Endothelial cell (in vitro differentiated cells): ENCODE results near the gene NCOA3. TPM values are rescaled to one million over a fixed set of nuclear protein-coding genes. Genes with fewer than 3 reads are reported as not detected.

Source experiments
- DNase-seq: peaks from one replicate; pipeline ENCODE4 v3.0.0; 2021; ENCODE audit warnings: low spot score
- H3K27ac Mint-ChIP-seq: one replicate; pipeline ENCODE4 v1.8.0; 2021; ENCODE audit warnings: mixed read lengths, inconsistent platforms; ENCODE audit not compliant: unreplicated experiment
- H3K27me3 Mint-ChIP-seq: one replicate; pipeline ENCODE4 v1.8.0; 2021; ENCODE audit warnings: mild to moderate bottlenecking, moderate library complexity, mixed read lengths, inconsistent platforms; ENCODE audit not compliant: unreplicated experiment
- H3K36me3 Mint-ChIP-seq: one replicate; pipeline ENCODE4 v1.8.0; 2021; ENCODE audit warnings: mild to moderate bottlenecking, low read depth, mixed read lengths, inconsistent platforms; ENCODE audit not compliant: unreplicated experiment
- H3K4me1 Mint-ChIP-seq: one replicate; pipeline ENCODE4 v1.8.0; 2021; ENCODE audit warnings: mild to moderate bottlenecking, mixed read lengths, inconsistent platforms; ENCODE audit not compliant: unreplicated experiment
- H3K4me3 Mint-ChIP-seq: one replicate; pipeline ENCODE4 v1.8.0; 2021; ENCODE audit warnings: mild to moderate bottlenecking, mixed read lengths, inconsistent platforms; ENCODE audit not compliant: unreplicated experiment
- H3K9me3 Mint-ChIP-seq: one replicate; pipeline ENCODE4 v1.8.0; 2021; ENCODE audit warnings: mixed read lengths, inconsistent platforms; ENCODE audit not compliant: unreplicated experiment
- total RNA-seq: library from RNA; stranded (reverse); fragmentation: NEBNext Ultra II Directional; extraction: Animal tissue kit (Norgen Biotek cat#: 25700); gene quantifications from one replicate; pipeline ENCODE4 v1.2.1, GENCODE V29; 2021; ENCODE audit not compliant: unreplicated experiment
- TF ChIP-seq, protein P1 (sequence below): fragments of 200-600 bp; sonication (generic); IDR thresholded peaks from one replicate; pipeline ENCODE4 v1.5.0; 2021; ENCODE audit warnings: antibody characterized with exemption; ENCODE audit not compliant: unreplicated experiment

Gene NCOA3
- total RNA-seq, 1 donor from 2014 or later = 54.8 TPM

DNA sequence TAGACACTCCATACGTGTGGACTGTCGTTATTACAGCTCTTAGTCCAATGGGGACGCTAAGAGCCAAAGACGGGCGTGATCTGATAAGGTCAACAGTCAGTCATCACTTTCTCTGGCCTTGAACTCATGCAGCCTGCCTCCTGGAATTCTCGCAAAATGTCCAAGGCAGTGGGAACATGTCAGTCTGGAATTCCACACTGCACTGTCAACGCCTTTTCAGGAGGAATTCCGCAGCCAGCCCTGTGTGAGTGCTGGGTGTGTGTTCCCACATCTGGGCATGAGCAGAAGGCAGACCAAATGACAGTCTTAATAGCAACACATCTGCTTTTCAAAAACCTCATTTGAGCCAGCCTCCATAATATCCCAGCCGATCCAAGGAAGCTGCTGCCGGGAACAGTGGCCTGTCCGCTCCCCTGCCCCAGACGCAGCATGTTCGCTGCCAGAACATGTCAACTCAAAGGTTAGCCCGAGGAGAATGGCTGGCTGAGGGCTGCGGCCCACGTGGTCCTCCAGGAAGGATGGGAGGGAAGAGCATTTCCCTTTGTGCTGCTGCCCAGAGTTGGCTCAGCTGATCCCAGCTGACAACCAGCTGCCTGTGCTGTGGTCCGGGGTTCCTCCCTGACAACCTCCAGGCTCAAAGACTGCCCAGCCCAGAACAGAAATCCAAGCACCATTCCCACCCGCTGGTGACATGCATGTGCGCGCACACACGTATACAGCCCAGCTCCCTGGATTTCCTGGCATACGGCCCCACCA lies 180.5 kb downstream of the NCOA3 start:
- H3K4me1 Mint-ChIP-seq = no peaks in the 10 kb centered on the region
- H3K36me3 Mint-ChIP-seq = peaks cover 11% of the 10 kb centered on the region
- no peaks in the 10 kb centered on the region for H3K9me3 Mint-ChIP-seq
- DNase-seq = no peak
- TF ChIP-seq, protein P1, sequence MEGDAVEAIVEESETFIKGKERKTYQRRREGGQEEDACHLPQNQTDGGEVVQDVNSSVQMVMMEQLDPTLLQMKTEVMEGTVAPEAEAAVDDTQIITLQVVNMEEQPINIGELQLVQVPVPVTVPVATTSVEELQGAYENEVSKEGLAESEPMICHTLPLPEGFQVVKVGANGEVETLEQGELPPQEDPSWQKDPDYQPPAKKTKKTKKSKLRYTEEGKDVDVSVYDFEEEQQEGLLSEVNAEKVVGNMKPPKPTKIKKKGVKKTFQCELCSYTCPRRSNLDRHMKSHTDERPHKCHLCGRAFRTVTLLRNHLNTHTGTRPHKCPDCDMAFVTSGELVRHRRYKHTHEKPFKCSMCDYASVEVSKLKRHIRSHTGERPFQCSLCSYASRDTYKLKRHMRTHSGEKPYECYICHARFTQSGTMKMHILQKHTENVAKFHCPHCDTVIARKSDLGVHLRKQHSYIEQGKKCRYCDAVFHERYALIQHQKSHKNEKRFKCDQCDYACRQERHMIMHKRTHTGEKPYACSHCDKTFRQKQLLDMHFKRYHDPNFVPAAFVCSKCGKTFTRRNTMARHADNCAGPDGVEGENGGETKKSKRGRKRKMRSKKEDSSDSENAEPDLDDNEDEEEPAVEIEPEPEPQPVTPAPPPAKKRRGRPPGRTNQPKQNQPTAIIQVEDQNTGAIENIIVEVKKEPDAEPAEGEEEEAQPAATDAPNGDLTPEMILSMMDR = no peak
- H3K4me3 Mint-ChIP-seq = no peak overlapping the region
- no peak overlapping the region for H3K27ac Mint-ChIP-seq
- peaks cover 3% of the 10 kb centered on the region for H3K27me3 Mint-ChIP-seq

DNA sequence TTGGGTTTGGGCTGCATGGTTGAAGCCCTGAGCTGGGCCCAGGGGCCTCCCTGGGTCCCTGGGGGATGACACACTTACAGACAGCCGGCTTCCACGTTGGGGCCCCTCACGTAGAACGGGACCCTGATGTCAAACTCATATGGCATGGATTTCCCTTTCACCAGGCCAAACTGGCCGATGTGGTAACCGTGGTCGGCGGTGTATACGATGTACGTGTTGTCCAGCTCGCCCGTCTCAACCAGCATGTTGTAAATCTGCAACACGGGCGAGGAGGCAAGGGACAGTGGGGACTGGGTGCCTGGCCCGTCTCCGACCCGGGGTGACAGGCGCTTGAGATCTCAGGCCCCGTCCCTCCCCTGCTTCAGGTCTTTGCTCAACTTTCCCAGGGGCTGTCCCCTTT lies 181.2 kb downstream of the NCOA3 start:
- H3K36me3 Mint-ChIP-seq = peaks cover 17% of the 10 kb centered on the region
- TF ChIP-seq, protein P1 = no peak
- no peak overlapping the region for H3K27ac Mint-ChIP-seq
- peaks cover 5% of the 10 kb centered on the region for H3K27me3 Mint-ChIP-seq
- H3K4me3 Mint-ChIP-seq = no peak overlapping the region
- no peaks in the 10 kb centered on the region for H3K9me3 Mint-ChIP-seq
- no peak for DNase-seq
- H3K4me1 Mint-ChIP-seq = no peaks in the 10 kb centered on the region

DNA sequence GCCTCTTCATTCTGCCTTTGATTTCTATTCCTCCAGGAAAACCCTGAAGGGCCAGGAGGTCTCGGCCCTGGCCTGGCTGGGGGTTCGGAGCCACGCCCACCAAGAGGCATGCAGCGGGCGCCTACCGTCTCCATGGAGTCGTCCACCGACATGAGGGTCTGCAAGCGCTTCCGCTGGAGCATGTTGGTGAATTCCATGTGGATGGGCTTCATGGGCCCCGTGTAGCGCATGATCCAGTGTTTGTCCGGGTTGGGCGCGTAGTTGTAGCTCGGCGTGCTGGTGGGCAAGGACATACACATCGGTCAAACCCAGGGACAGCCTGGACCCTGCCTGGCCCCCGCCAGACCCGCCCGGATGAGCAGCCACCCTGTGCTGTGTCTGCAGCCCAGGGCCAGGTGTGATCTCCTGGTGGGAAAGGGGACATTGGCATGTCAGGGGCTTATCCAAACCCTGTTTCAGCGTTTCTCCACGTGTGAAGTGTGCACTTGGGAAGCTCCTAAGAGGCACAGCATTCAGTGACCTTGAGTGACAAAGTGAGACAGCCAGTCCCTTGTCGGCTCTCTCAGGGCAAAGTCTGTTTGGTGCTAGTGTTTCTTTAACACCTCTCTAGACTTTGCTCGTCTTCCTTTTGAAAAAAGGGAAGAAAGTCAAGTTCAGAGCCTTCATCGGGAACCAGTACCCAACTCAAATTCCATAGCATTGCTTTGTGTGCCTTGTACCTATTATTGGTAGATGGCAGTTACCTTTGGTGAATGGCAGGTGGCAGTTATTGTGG lies 182.8 kb downstream of the NCOA3 start:
- Mint-ChIP-seq H3K4me3 (no peak overlapping the region), H3K27me3 (peaks cover 5% of the 10 kb centered on the region), H3K27ac (no peak overlapping the region), H3K4me1 (no peaks in the 10 kb centered on the region), H3K9me3 (no peaks in the 10 kb centered on the region), H3K36me3 (peaks cover 25% of the 10 kb centered on the region)
- DNase-seq = no peak
- TF ChIP-seq, protein P1 = no peak

DNA sequence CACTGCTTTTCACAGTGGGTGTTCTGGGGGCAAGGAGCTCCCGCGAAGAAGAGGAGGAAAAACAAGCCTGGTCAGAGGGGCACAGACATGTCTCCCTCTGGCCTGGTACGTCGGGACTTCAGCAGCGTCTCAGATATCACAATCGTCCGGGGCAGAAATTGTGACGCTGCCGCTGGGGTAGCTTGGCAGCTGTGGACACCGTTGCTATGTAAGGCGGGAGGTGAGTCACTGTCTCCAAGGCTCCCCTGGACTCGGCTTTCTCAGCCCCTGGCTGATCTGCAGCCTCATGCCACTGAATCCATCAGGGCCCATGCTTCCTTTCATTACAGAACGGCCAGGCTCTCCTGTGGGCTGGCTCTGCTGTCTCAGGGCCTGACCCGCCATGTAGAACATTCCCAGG lies 184.9 kb downstream of the NCOA3 start:
- H3K4me3 Mint-ChIP-seq = no peak overlapping the region
- no peak overlapping the region for H3K27ac Mint-ChIP-seq
- peaks cover 42% of the 10 kb centered on the region for H3K36me3 Mint-ChIP-seq
- no peak for DNase-seq
- H3K27me3 Mint-ChIP-seq = peaks cover 7% of the 10 kb centered on the region
- H3K9me3 Mint-ChIP-seq = peaks cover 16% of the 10 kb centered on the region
- TF ChIP-seq, protein P1 = no peak
- no peaks in the 10 kb centered on the region for H3K4me1 Mint-ChIP-seq
